ENCODE results near the gene RNF144B. TPM values are rescaled to one million over a fixed set of nuclear protein-coding genes. Genes with fewer than 3 reads are reported as not detected.

Gene RNF144B
- total RNA-seq (2021): 2.3 and 2.4 TPM in 2 replicates
- long read RNA-seq, full-length matches to known transcripts: 4 of 4 reads
- long read RNA-seq, partial matches to known transcripts: 0 of 4 reads
- long read RNA-seq, other reads (novel, unspliced or antisense): 0 of 4 reads

- Histone ChIP-seq H3K56ac (ENCODE audit: insufficient read length, low read depth, low read length) (no peak within 1 kb of the TSS), H2BK5ac (ENCODE audit: insufficient read length, low read length) (no peak within 1 kb of the TSS), H3K4ac (ENCODE audit: low read depth, low read length) (no peak within 1 kb of the TSS), H3K23me2 (ENCODE audit: insufficient read length, low read depth, low read length, poor library complexity, severe bottlenecking) (peaks cover 7% of the 10 kb centered on the region), H4K8ac (replicated peaks; ENCODE audit: insufficient read length, low read depth, low read length) (no peak within 1 kb of the TSS), H3K4me2 (ENCODE audit: insufficient read depth, insufficient read length, low read length) (peak within 1 kb of the TSS; percentile 75), H2BK12ac (ENCODE audit: insufficient read length, low read depth, low read length) (no peak within 1 kb of the TSS), H4K91ac (ENCODE audit: insufficient read length, low read depth, low read length) (no peak within 1 kb of the TSS), H3K23ac (ENCODE audit: insufficient read length, low read depth, low read length) (no peak within 1 kb of the TSS), H3K79me2 (ENCODE audit: insufficient read depth, low read length) (no peaks in the 10 kb centered on the region), H2BK20ac (ENCODE audit: low read depth, low read length, poor library complexity, severe bottlenecking) (no peak within 1 kb of the TSS), H3K14ac (ENCODE audit: insufficient read depth, low read length) (0 out of 2 replicates have a peak within 1 kb of the TSS, but pooled peaks have one; percentile 44), H3K9ac (ENCODE audit: extremely low read depth, insufficient read length, low read length) (peak within 1 kb of the TSS; percentile 16), H2BK120ac (ENCODE audit: low read depth, low read length, poor library complexity, severe bottlenecking) (no peak within 1 kb of the TSS), H3K9me3 (ENCODE audit: control insufficient read depth, low read depth, low read length) (no peaks in the 10 kb centered on the region), H2AFZ (ENCODE audit: low read length) (peak within 1 kb of the TSS; percentile 10), H3K27ac (ENCODE audit: insufficient read length, low read depth, low read length) (no peak within 1 kb of the TSS), H3K18ac (ENCODE audit: insufficient read length, low read depth, low read length) (no peak within 1 kb of the TSS), H3T11ph (ENCODE audit: low read length) (no peak within 1 kb of the TSS), H2AK5ac (ENCODE audit: insufficient read length, low read length) (no peak within 1 kb of the TSS), H2BK15ac (ENCODE audit: low read depth, low read length) (no peak within 1 kb of the TSS), H3K79me1 (ENCODE audit: insufficient read depth, low read depth, low read length, poor library complexity, severe bottlenecking) (no peaks in the 10 kb centered on the region), H4K20me1 (ENCODE audit: control insufficient read depth, insufficient read depth, insufficient read length) (no peaks in the 10 kb centered on the region), H3K27me3 (ENCODE audit: insufficient read depth, low read length) (no peaks in the 10 kb centered on the region), H4K5ac (ENCODE audit: insufficient read length, low read depth, low read length) (no peak within 1 kb of the TSS), H3K4me1 (ENCODE audit: insufficient read depth, low read length) (peaks cover 8% of the 10 kb centered on the region)
- peak within 1 kb of the TSS; percentile 65 to 91 (median 86); a peak in 5 of 7 replicates for H3K27ac Mint-ChIP-seq
- no CpG with 5 or more reads among the region's 40 CpGs for WGBS (ENCODE audit: extremely low coverage, insufficient read length, low lambda C conversion rate)
- H3K4me3 Mint-ChIP-seq: peak within 1 kb of the TSS; percentile 84 to 87
- TF ChIP-seq, protein P1, sequence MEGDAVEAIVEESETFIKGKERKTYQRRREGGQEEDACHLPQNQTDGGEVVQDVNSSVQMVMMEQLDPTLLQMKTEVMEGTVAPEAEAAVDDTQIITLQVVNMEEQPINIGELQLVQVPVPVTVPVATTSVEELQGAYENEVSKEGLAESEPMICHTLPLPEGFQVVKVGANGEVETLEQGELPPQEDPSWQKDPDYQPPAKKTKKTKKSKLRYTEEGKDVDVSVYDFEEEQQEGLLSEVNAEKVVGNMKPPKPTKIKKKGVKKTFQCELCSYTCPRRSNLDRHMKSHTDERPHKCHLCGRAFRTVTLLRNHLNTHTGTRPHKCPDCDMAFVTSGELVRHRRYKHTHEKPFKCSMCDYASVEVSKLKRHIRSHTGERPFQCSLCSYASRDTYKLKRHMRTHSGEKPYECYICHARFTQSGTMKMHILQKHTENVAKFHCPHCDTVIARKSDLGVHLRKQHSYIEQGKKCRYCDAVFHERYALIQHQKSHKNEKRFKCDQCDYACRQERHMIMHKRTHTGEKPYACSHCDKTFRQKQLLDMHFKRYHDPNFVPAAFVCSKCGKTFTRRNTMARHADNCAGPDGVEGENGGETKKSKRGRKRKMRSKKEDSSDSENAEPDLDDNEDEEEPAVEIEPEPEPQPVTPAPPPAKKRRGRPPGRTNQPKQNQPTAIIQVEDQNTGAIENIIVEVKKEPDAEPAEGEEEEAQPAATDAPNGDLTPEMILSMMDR (conservative IDR thresholded peaks at IDR 0.05): no peak
- peak; percentile 94 for DNase-seq
- no peaks in the 10 kb centered on the region; a peak in 2 of 7 replicates for H3K36me3 Mint-ChIP-seq (ENCODE audit: insufficient read depth in 1 of 3, low read depth in 3 of 3)
- H3K9me3 Mint-ChIP-seq: no peaks in the 10 kb centered on the region
- peaks cover 32 to 35% of the 10 kb centered on the region in 2 experiments for H3K4me1 Mint-ChIP-seq
- H3K27me3 Mint-ChIP-seq (ENCODE audit: low read depth): peaks cover 1% of the 10 kb centered on the region; the same call in 1 of the 2 replicates
Measured at GRCh38 chr6:18387061-18387721, at the start of gene RNF144B. Gene RNF144B (plus strand): TSS chr6:18387350. CDS start chr6:18399535, 12,185 bp downstream.

Data from H9 (cell line).